Kidney (tissue), 14 donors: ENCODE data around the gene LRRN2. TPM values are rescaled to one million over a fixed set of nuclear protein-coding genes. Genes with fewer than 3 reads are reported as not detected.

ENCODE experiments used
- DNase-seq, 5 donors: peaks; one replicate each; pipeline ENCODE4 v3.0.0-alpha.2; 2013 to 2020
- FAIRE-seq: peaks from 2 replicates; lab custom pipeline; 2012; peaks lifted over from hg19 to GRCh38; lab: Jason Lieb, UNC
- H3K27ac ChIP-seq, 2 donors: one replicate each; pipeline ENCODE4 v1.7.0; 2013; ENCODE audit warnings: low read depth in 2 of 2, low read length in 2 of 2, inconsistent platforms in 1 of 2
- H3K27me3 ChIP-seq: one replicate; pipeline ENCODE4 v1.7.1; 2013; ENCODE audit warnings: low read length, inconsistent platforms; ENCODE audit not compliant: control insufficient read depth, insufficient read depth
- H3K36me3 ChIP-seq, 3 donors: one replicate each; pipeline versions ENCODE4 v1.7.0 to v1.7.1; 2013; ENCODE audit warnings: low read length in 3 of 3, control low read depth in 1 of 3, inconsistent platforms in 1 of 3; ENCODE audit not compliant: insufficient read depth in 3 of 3, control insufficient read depth in 2 of 3
- H3K4me1 ChIP-seq, 3 donors: one replicate each; pipeline versions ENCODE4 v1.7.0 to v1.7.1; 2013; ENCODE audit warnings: low read length in 3 of 3, inconsistent platforms in 1 of 3, low read depth in 1 of 3; ENCODE audit not compliant: control insufficient read depth in 2 of 3, insufficient read depth in 2 of 3
- H3K4me3 ChIP-seq, 3 donors: one replicate each; pipeline versions ENCODE4 v1.7.0 to v1.8.1; 2013; ENCODE audit warnings: low read length in 3 of 3, control low read depth in 1 of 3, inconsistent platforms in 1 of 3
- H3K9ac ChIP-seq, 3 donors: one replicate each; pipeline versions ENCODE4 v1.7.0 to v1.7.1; 2013; ENCODE audit warnings: low read length in 3 of 3, control low read depth in 1 of 3, inconsistent platforms in 1 of 3
- H3K9me3 ChIP-seq, 3 donors: one replicate each; pipeline versions ENCODE4 v1.7.0 to v1.7.1; 2013; ENCODE audit warnings: low read length in 3 of 3, control low read depth in 1 of 3, inconsistent platforms in 1 of 3; ENCODE audit not compliant: control insufficient read depth in 2 of 3, insufficient read depth in 1 of 3
- intact Hi-C: fragments of 100-400 bp; cut with DNase I; formaldehyde crosslinking; loops from one replicate; pipeline ENCODE4 v1.11.1; 2022
- polyA plus RNA-seq: library from polyadenylated mRNA; stranded (reverse); fragments of 350-450 nt; fragmentation: Illumina TruSeq; extraction: RNeasy Lipid Tissue Mini Kit (QIAGEN cat#74804); gene quantifications from one replicate; pipeline ENCODE4 v1.2.3, GENCODE V29; 2014; ENCODE audit warnings: low read depth, low replicate concordance; ENCODE audit not compliant: insufficient read depth
- total RNA-seq: library from RNA; stranded (reverse); fragmentation: NEBNext Ultra II Directional; extraction: Animal tissue kit (Norgen Biotek cat#: 25700); gene quantifications from one replicate; pipeline ENCODE4 v1.2.1, GENCODE V29; 2021
- TF ChIP-seq, protein P1 (sequence below): IDR thresholded peaks from 3 replicates; pipeline ENCODE4 v1.5.1; 2012; ENCODE audit warnings: mild to moderate bottlenecking, moderate library complexity, borderline replicate concordance; ENCODE audit not compliant: insufficient read depth; ENCODE audit errors: extremely low read depth
- donor health status: control.
- donor health status: control.
- donor health status: control.
- donor health status: control.
- donor health status: control.
- donor health status: DM: yes; HTN: yes; CAD: no.
- donor health status: Normal renal cell carcinoma (clear cell type).

LRRN2 gene
- total and polyA plus RNA-seq, 2 donors from 2014 or later = 14.4 to 16.0 TPM

GRCh38 chr1:204673909-204674649 lies 11.5 kb downstream of the LRRN2 start:
- no peak for FAIRE-seq
- DNase-seq = peak in 4 of 5 donors; percentile 72 to 74 (median 74)
- TF ChIP-seq, protein P1, sequence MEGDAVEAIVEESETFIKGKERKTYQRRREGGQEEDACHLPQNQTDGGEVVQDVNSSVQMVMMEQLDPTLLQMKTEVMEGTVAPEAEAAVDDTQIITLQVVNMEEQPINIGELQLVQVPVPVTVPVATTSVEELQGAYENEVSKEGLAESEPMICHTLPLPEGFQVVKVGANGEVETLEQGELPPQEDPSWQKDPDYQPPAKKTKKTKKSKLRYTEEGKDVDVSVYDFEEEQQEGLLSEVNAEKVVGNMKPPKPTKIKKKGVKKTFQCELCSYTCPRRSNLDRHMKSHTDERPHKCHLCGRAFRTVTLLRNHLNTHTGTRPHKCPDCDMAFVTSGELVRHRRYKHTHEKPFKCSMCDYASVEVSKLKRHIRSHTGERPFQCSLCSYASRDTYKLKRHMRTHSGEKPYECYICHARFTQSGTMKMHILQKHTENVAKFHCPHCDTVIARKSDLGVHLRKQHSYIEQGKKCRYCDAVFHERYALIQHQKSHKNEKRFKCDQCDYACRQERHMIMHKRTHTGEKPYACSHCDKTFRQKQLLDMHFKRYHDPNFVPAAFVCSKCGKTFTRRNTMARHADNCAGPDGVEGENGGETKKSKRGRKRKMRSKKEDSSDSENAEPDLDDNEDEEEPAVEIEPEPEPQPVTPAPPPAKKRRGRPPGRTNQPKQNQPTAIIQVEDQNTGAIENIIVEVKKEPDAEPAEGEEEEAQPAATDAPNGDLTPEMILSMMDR = no peak
- Histone ChIP-seq H3K4me1 (peaks cover 0 to 7% (median 0%) of the 10 kb centered on the region in 3 donors), H3K9ac (no peak overlapping the region), H3K4me3 (no peak overlapping the region), H3K27me3 (no peaks in the 10 kb centered on the region), H3K9me3 (no peaks in the 10 kb centered on the region), H3K27ac (peak overlapping the region in 1 of 2 donors; percentile 57), H3K36me3 (no peaks in the 10 kb centered on the region)
- intact Hi-C loops = no loop called here

GRCh38 chr1:204673209-204673608 lies 12.3 kb downstream of the LRRN2 start:
- TF ChIP-seq, protein P1 = no peak
- intact Hi-C loops = no loop called here
- Histone ChIP-seq H3K4me3 (no peak overlapping the region), H3K27me3 (no peaks in the 10 kb centered on the region), H3K27ac (no peak overlapping the region), H3K9me3 (no peaks in the 10 kb centered on the region), H3K9ac (no peak overlapping the region), H3K36me3 (no peaks in the 10 kb centered on the region), H3K4me1 (peaks cover 0 to 7% (median 0%) of the 10 kb centered on the region in 3 donors)
- DNase-seq (no peak), FAIRE-seq (no peak)

GRCh38 chr1:204672482-204673121 lies 12.9 kb downstream of the LRRN2 start:
- intact Hi-C loops = no loop called here
- TF ChIP-seq, protein P1 = no peak
- H3K9ac ChIP-seq = no peak overlapping the region

More at GRCh38 chr1:204672482-204673121, 12.9 kb downstream of the LRRN2 start:
- FAIRE-seq (no peak), DNase-seq (no peak)
- Histone ChIP-seq H3K36me3 (no peaks in the 10 kb centered on the region), H3K9me3 (no peaks in the 10 kb centered on the region), H3K27me3 (no peaks in the 10 kb centered on the region), H3K27ac (no peak overlapping the region), H3K4me3 (no peak overlapping the region), H3K4me1 (peaks cover 0 to 7% (median 0%) of the 10 kb centered on the region in 3 donors)
